ENCODE measurements around the gene HSPA12B.

GRCh38 chr20:3711484-3711941 lies 21.0 kb upstream of the HSPA12B start:
- TF ChIP-seq CTCF (conservative IDR thresholded peaks at IDR 0.05; ENCODE audit: low read depth, low read length) (no peak), EZH2 (IDR thresholded peaks at IDR 0.05; ENCODE audit: borderline replicate concordance, low read depth, low read length, poor library complexity, severe bottlenecking) (no peak)

Data from A673 (cell line).